Left ventricle myocardium inferior (tissue), 1 donor: ENCODE data around the gene SLC6A11. TPM values are rescaled to one million over a fixed set of nuclear protein-coding genes. Genes with fewer than 3 reads are reported as not detected.

Source experiments
- DNase-seq: peaks from one replicate; pipeline ENCODE4 v3.0.0-alpha.2; 2020
- H3K27ac ChIP-seq: fragments of 200-600 bp; replicated peaks from 2 replicates; pipeline ENCODE4 v1.8.0; 2021
- H3K27me3 ChIP-seq: fragments of 200-600 bp; 2 replicates; pipeline ENCODE4 v1.8.0; 2021; ENCODE audit warnings: low read depth
- H3K36me3 ChIP-seq: fragments of 200-600 bp; 2 replicates; pipeline ENCODE4 v1.8.0; 2021
- H3K4me1 ChIP-seq: fragments of 200-600 bp; 2 replicates; pipeline ENCODE4 v1.8.0; 2021
- H3K4me3 ChIP-seq: fragments of 200-600 bp; 2 replicates; pipeline ENCODE4 v1.8.0; 2021; ENCODE audit warnings: mild to moderate bottlenecking, moderate library complexity
- H3K9me3 ChIP-seq: fragments of 200-600 bp; replicated peaks from 2 replicates; pipeline ENCODE4 v1.8.0; 2021
- CTCF ChIP-seq: fragments of 200-600 bp; IDR thresholded peaks from 2 replicates; pipeline ENCODE4 v1.8.0; 2021; ENCODE audit warnings: antibody characterized with exemption, mild to moderate bottlenecking, borderline replicate concordance
- intact Hi-C: fragments of 100-400 bp; cut with micrococcal nuclease; formaldehyde crosslinking; loops from one replicate; pipeline ENCODE4 v1.11.0; 2022
- total RNA-seq: library from RNA; stranded (reverse); fragmentation: NEBNext Ultra II Directional; extraction: Animal tissue kit (Norgen Biotek cat#: 25700); gene quantifications from one replicate; pipeline ENCODE4 v1.2.1, GENCODE V29; 2021
- donor health status: DM: no; HTN: yes; CAD: no; lungs with severe emphysema.

SLC6A11 gene
- total RNA-seq, 1 donor from 2014 or later: not detected

GRCh38 chr3:10926811-10927521 is 110.9 kb downstream of the SLC6A11 start:
- H3K4me1 ChIP-seq: no peaks in the 10 kb centered on the region
- H3K27ac ChIP-seq: no peak overlapping the region
- no peak for DNase-seq
- no peak overlapping the region for H3K4me3 ChIP-seq
- no peak for TF ChIP-seq CTCF
- H3K36me3 ChIP-seq: no peaks in the 10 kb centered on the region
- intact Hi-C loops: no loop called here
- H3K27me3 ChIP-seq: peaks cover 34% of the 10 kb centered on the region
- peaks cover 22% of the 10 kb centered on the region for H3K9me3 ChIP-seq

GRCh38 chr3:10927551-10927950 is 111.5 kb downstream of the SLC6A11 start:
- Histone ChIP-seq H3K36me3 (no peaks in the 10 kb centered on the region), H3K9me3 (peaks cover 17% of the 10 kb centered on the region), H3K4me3 (no peak overlapping the region), H3K27me3 (peaks cover 38% of the 10 kb centered on the region), H3K27ac (no peak overlapping the region), H3K4me1 (no peaks in the 10 kb centered on the region)
- DNase-seq: no peak
- TF ChIP-seq CTCF: no peak
- intact Hi-C loops: no loop called here

- no peaks in the 10 kb centered on the region for H3K36me3 ChIP-seq
- H3K9me3 ChIP-seq: peaks cover 10% of the 10 kb centered on the region
- no peak overlapping the region for H3K27ac ChIP-seq
- H3K27me3 ChIP-seq: peaks cover 42% of the 10 kb centered on the region
- intact Hi-C loops: no loop called here
- H3K4me1 ChIP-seq: no peaks in the 10 kb centered on the region
- TF ChIP-seq CTCF: no peak
- H3K4me3 ChIP-seq: no peak overlapping the region
- DNase-seq: no peak
These were observed 112.5 kb downstream of the SLC6A11 start for GRCh38 chr3:10928407-10928960.

GRCh38 chr3:10928961-10929471 is 113.0 kb downstream of the SLC6A11 start:
- no peak for TF ChIP-seq CTCF
- peaks cover 44% of the 10 kb centered on the region for H3K27me3 ChIP-seq
- H3K9me3 ChIP-seq: peaks cover 5% of the 10 kb centered on the region
- DNase-seq: no peak
- no peaks in the 10 kb centered on the region for H3K4me1 ChIP-seq
- no peak overlapping the region for H3K27ac ChIP-seq
- intact Hi-C loops: no loop called here
- H3K4me3 ChIP-seq: no peak overlapping the region
- H3K36me3 ChIP-seq: no peaks in the 10 kb centered on the region

GRCh38 chr3:10929978-10930665 is 114.1 kb downstream of the SLC6A11 start:
- intact Hi-C loops: no loop called here
- no peak for DNase-seq
- no peaks in the 10 kb centered on the region for H3K4me1 ChIP-seq
- H3K27me3 ChIP-seq: peaks cover 49% of the 10 kb centered on the region
- no peak overlapping the region for H3K4me3 ChIP-seq
- no peaks in the 10 kb centered on the region for H3K9me3 ChIP-seq
- TF ChIP-seq CTCF: no peak
- H3K36me3 ChIP-seq: no peaks in the 10 kb centered on the region
- no peak overlapping the region for H3K27ac ChIP-seq
